ENCODE results near the gene HELZ.

GRCh38 chr17:67265436-67266019 lies 20.5 kb upstream of the HELZ start:
- no peak for TF ChIP-seq EZH2 (IDR thresholded peaks at IDR 0.05; ENCODE audit: borderline replicate concordance, low read depth, low read length, severe bottlenecking)
- no peak for TF ChIP-seq POLR2AphosphoS5 (IDR thresholded peaks at IDR 0.05; ENCODE audit: insufficient read depth, low read depth, low read length)
